ENCODE measurements around the gene RNF150.

GRCh38 chr4:140887467-140887866 is 245.8 kb downstream of the RNF150 start:
- TF ChIP-seq CTCF (IDR thresholded peaks at IDR 0.05) = no peak
- no peak for TF ChIP-seq POLR2A (IDR thresholded peaks at IDR 0.05)

Data from body of pancreas (tissue), 4 donors.